T1000 (cell line): ENCODE measurements around the gene MGAT4A.

Experiments used
- DNase-seq: peaks from one replicate; lab custom pipeline; 2025; ENCODE audit warnings: mixed read lengths; lab: John Stamatoyannopoulos, UW

The MGAT4A gene

DNA sequence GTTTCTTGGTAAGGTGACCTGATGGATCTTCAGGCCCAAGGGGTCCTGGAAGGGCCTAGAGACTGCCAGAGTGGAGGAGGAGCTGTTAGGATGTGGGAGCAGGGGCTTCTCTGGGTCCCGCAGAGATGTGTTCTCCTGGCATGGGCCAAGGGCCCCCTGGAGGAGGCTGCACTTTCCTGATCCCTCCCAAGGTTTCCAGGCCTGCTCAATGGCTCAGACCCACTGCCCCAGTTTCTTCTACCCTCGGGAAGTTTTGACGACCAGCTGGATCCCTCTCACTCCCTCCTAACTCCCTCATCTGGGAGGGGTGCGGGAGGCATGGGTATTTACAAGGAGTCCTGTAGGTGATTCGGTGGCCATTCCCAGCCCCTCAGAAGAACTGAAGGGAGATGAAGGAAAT is 158.7 kb downstream of the MGAT4A start:
- no peak for DNase-seq

DNA sequence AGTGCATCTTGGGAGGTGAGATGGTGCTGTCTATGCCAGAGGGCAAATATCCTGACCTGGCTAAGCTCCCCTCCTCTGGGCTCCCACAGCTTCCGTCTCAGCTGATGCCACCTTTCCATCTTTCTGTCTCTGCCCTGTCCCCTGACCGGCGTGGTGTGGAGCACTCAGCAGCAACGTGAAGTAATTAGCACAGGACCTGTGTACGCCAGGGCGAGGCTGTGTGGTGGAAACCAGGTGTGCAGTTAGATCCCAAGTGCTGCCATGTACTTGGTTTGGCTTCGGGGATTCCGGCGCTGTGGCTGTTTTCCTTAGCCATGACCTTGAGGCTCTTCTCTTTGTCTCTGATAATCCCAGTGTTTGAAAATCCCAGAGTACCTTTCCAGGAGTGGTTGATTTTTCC is 159.1 kb downstream of the MGAT4A start:
- DNase-seq, result no peak

DNA sequence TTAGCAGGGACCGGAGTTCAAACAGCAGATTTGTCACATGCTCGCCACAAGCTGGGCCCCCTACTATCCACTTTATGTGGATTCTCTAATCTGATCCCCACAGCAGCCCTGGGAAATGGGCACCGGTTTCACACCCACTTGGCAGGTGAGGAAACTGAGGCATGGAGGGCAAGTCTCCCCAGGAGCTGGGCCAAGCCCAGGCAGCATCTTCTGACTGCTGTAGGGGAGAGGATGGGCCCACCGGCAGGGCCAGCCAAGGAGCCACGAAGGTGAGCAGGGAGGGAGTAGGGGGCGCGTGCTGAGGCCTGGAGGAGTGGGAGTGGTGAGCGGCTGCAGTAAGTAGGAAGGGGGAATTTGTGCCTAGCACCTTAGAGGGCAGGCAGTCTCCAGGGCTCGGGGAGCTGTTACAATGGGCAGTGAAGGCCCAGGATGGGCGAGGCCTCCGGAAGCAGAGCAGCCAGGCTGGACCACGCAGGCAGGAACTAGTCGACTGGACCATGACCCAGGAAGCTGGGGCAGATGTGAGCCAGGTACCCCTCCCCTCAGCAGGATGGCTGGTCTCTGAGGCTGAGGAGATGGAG is 159.7 kb downstream of the MGAT4A start:
- DNase-seq, result no peak

DNA sequence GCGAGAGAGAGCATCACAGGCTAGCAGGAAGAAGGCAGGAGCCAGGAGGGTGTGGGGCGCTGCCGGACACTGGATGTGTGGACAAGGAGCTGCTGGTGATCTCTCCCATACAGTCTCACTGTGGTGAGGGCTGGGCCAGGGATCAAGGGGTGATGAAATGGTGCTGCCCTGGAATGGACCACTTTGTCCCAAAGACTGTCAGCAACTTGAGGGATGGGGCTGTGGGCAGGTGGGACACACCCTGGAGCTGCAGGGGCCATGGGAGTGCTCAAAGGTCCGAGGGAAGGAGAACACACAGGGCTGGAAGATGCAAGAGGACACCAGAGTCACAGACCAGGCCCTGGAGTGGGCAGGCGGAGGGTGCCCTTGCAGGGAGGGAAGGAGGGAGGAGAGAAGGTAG is 160.6 kb downstream of the MGAT4A start:
- DNase-seq, result no peak

DNA sequence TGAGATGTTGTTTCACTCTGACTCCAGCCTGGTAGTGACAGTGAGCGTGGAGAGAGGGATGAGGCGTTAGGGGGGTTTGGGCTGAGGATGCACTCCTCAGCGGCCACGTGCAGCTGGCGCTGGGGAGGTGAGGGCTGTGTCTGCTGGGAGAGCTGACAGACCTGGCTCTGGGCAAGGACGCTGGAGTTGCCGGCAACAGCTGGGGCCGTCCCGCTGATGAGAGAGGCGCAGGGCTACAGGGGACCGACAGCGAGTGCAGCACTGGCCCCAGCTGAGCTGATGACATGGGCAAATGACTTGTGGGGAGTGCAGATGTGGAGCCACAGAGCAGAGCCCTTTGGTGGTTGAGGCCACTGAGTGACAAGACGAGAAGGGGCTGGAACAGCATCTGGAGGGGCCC is 161.0 kb downstream of the MGAT4A start:
- DNase-seq, result no peak

DNA sequence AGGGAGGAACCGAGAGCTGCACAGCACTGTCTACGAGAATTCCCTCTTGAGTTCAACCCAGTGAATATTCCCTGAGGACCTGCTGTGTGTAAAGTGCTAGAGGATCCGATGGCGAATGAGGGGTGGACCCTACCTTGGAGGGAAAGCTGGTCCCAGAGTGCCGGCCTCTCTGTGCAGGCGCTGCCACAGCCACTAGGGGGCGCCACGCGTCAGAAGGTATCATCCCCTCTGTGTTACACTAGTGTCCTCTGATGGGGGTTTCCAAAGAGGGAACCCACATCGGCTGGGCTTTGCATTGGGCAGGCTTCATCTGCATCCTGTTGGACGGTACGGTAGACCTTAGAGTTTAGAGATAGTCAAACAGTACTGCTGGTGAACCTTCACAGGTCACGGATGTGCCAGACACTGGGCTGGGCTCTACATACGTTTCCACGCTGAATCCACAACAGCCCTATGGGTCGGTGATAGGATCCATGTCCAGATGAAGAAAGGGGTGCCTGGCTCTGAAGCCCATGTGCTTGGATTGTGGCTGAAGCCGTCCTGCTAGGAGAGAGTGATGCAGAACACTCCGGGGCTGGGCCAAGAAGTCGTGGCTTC is 161.6 kb downstream of the MGAT4A start:
- DNase-seq, result no peak
